ENCODE measurements around the gene ATRNL1.

The ATRNL1 gene

DNA sequence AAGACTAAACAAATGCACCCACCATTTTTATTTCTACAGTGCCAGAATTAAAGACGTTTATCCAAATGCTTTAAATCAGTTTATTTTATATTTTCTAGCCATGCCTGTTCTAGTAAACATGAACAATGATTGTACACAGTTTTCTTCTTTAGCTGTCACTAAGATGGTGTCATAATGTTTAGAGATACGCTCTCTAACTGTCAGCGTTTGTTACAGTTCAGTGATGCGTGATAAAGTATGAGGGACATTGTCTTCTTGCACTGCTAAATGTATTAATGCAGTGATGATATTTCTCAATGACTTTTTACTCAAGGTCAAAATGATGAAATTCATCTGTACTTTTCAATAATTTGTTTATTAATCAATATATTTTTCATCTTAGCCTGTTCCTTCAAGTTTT, 513.6 kb downstream of the ATRNL1 start:
- TF ChIP-seq, protein P1, sequence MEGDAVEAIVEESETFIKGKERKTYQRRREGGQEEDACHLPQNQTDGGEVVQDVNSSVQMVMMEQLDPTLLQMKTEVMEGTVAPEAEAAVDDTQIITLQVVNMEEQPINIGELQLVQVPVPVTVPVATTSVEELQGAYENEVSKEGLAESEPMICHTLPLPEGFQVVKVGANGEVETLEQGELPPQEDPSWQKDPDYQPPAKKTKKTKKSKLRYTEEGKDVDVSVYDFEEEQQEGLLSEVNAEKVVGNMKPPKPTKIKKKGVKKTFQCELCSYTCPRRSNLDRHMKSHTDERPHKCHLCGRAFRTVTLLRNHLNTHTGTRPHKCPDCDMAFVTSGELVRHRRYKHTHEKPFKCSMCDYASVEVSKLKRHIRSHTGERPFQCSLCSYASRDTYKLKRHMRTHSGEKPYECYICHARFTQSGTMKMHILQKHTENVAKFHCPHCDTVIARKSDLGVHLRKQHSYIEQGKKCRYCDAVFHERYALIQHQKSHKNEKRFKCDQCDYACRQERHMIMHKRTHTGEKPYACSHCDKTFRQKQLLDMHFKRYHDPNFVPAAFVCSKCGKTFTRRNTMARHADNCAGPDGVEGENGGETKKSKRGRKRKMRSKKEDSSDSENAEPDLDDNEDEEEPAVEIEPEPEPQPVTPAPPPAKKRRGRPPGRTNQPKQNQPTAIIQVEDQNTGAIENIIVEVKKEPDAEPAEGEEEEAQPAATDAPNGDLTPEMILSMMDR (IDR thresholded peaks at IDR 0.05) = no peak
- H3K9ac ChIP-seq = no peak overlapping the region
- peak overlapping the region; percentile 56 for H2AFZ ChIP-seq
- H3K4me2 ChIP-seq (ENCODE audit: low read length) = peak overlapping the region; percentile 23
- no peak overlapping the region for H3K4me3 ChIP-seq (ENCODE audit: low read depth, low read length)
- peak overlapping the region; percentile 84 for H3K27ac ChIP-seq
- no peaks in the 10 kb centered on the region for H3K27me3 ChIP-seq (ENCODE audit: control insufficient read depth, insufficient read depth, low read length)
- peaks cover 12% of the 10 kb centered on the region for H3K4me1 ChIP-seq
- H3K36me3 ChIP-seq (ENCODE audit: control insufficient read depth, insufficient read depth, low read length) = no peaks in the 10 kb centered on the region
- no peaks in the 10 kb centered on the region for H3K9me3 ChIP-seq (ENCODE audit: control insufficient read depth, low read length)
- H3K79me2 ChIP-seq = no peaks in the 10 kb centered on the region

DNA sequence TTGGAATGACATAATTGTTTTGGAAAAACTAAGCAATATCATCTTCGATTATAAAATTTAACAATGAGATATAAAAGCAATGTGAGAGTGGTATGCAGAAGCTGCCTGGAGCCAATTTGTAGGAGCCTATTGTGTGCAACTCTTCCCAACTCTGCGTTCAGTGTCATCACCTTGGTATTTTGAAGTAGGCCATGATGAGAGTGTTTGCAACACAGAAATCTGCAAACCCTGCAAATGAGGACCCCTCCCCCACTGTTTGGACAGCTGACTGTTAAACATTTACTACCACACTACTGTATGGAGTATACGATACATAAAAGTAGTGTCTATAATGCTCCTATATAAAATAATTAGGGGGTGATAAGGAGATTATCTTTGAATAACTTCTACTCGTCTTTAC, 531.3 kb downstream of the ATRNL1 start:
- Histone ChIP-seq H3K27ac (no peak overlapping the region), H3K4me1 (peaks cover 3% of the 10 kb centered on the region), H3K27me3 (ENCODE audit: control insufficient read depth, insufficient read depth, low read length) (no peaks in the 10 kb centered on the region), H3K4me3 (ENCODE audit: low read depth, low read length) (no peak overlapping the region), H3K9me3 (ENCODE audit: control insufficient read depth, low read length) (no peaks in the 10 kb centered on the region), H3K79me2 (no peaks in the 10 kb centered on the region), H3K36me3 (ENCODE audit: control insufficient read depth, insufficient read depth, low read length) (no peaks in the 10 kb centered on the region), H3K4me2 (ENCODE audit: low read length) (no peak overlapping the region), H2AFZ (no peak overlapping the region), H3K9ac (no peak overlapping the region)
- TF ChIP-seq, protein P1 (IDR thresholded peaks at IDR 0.05) = no peak

DNA sequence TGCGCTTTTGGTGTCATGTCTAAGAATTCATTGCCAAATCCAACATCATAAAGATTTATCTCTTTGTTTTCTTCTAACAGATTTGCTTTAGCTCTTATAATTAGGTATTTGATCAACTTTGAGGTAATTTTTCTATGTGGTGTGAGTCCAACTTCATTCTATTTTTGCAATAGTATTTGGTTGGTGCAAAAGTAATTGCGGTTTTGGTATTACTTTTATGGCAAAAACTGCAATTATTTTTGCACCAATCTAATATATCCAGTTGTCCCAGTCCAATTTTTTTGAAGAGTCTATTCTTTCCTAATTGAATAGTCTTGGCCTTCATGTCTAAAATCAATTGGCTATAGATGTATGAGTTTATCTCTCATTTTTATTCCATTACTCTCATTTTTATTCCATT, 535.5 kb downstream of the ATRNL1 start:
- Histone ChIP-seq H3K4me1 (no peaks in the 10 kb centered on the region), H3K27ac (no peak overlapping the region), H3K4me2 (ENCODE audit: low read length) (no peak overlapping the region), H3K9me3 (ENCODE audit: control insufficient read depth, low read length) (no peaks in the 10 kb centered on the region), H3K9ac (no peak overlapping the region), H3K4me3 (ENCODE audit: low read depth, low read length) (no peak overlapping the region), H3K27me3 (ENCODE audit: control insufficient read depth, insufficient read depth, low read length) (no peaks in the 10 kb centered on the region), H3K36me3 (ENCODE audit: control insufficient read depth, insufficient read depth, low read length) (no peaks in the 10 kb centered on the region), H2AFZ (no peak overlapping the region), H3K79me2 (no peaks in the 10 kb centered on the region)
- TF ChIP-seq, protein P1 (IDR thresholded peaks at IDR 0.05) = no peak

DNA sequence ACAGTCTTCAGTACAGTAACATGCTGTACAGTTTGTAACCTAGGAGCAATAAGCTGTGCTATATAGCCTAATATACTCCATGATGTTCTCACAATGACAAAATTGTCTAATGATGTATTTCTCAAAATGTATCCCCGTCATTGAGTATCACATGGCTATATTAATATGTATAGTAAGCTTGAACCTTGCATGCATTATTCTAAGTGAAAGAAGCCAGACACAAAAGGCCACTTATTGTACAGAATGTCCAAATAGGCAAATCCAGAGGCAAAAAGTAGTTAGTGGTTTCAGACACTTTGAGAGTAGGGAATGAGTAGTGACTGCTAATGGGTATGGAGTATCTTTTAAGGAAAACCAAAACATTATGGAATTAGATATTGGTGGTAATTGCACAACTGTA, 545.1 kb downstream of the ATRNL1 start:
- TF ChIP-seq, protein P1 (IDR thresholded peaks at IDR 0.05) = no peak
- Histone ChIP-seq H3K27ac (no peak overlapping the region), H2AFZ (no peak overlapping the region), H3K9me3 (ENCODE audit: control insufficient read depth, low read length) (no peaks in the 10 kb centered on the region), H3K36me3 (ENCODE audit: control insufficient read depth, insufficient read depth, low read length) (no peaks in the 10 kb centered on the region), H3K27me3 (ENCODE audit: control insufficient read depth, insufficient read depth, low read length) (no peaks in the 10 kb centered on the region), H3K4me3 (ENCODE audit: low read depth, low read length) (no peak overlapping the region), H3K4me2 (ENCODE audit: low read length) (no peak overlapping the region), H3K4me1 (no peaks in the 10 kb centered on the region), H3K79me2 (no peaks in the 10 kb centered on the region), H3K9ac (no peak overlapping the region)

DNA sequence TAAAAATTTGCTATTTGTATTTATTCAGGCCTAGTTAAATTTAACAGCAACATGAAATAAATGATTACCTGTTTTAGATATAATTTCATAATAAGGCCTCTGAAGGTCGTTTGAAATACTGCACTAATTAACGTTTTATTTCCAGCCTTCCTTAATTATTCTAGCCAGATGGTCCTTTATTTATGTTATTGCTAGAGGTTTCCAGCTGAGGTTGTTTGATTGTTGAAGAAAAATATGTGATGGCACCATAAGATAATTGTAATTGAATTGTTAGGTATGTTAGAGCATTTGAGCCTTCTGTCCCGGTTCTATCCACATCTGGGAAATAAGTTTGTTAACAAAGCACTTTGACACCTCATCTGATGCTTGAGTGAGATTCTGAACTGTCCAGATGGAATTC, 556.1 kb downstream of the ATRNL1 start:
- Histone ChIP-seq H3K27ac (no peak overlapping the region), H3K4me3 (ENCODE audit: low read depth, low read length) (no peak overlapping the region), H3K79me2 (no peaks in the 10 kb centered on the region), H3K27me3 (ENCODE audit: control insufficient read depth, insufficient read depth, low read length) (no peaks in the 10 kb centered on the region), H3K36me3 (ENCODE audit: control insufficient read depth, insufficient read depth, low read length) (no peaks in the 10 kb centered on the region), H3K9me3 (ENCODE audit: control insufficient read depth, low read length) (no peaks in the 10 kb centered on the region), H2AFZ (peak overlapping the region; percentile 13), H3K9ac (no peak overlapping the region), H3K4me1 (peaks cover 16% of the 10 kb centered on the region), H3K4me2 (ENCODE audit: low read length) (no peak overlapping the region)
- TF ChIP-seq, protein P1 (IDR thresholded peaks at IDR 0.05) = no peak

Data from parathyroid adenoma (tissue), 2 donors.